GM23248 (cell line): Measurements from ENCODE around the gene GABRA6. TPM values are rescaled to one million over a fixed set of nuclear protein-coding genes. Genes with fewer than 3 reads are reported as not detected.

Experiments used
- DNase-seq: peaks from one replicate; pipeline ENCODE4 v3.0.0-alpha.2; 2015
- H2AFZ ChIP-seq: fragments of 200-600 bp; sonication (generic); 2 replicates; pipeline ENCODE4 v1.6.1; 2016; ENCODE audit warnings: antibody characterized with exemption
- H3F3A ChIP-seq: fragments of 200-600 bp; sonication (generic); 2 replicates; pipeline ENCODE4 v1.6.1; 2016; ENCODE audit warnings: mild to moderate bottlenecking, antibody characterized with exemption, mixed run types; ENCODE audit not compliant: insufficient read depth
- H3K27ac ChIP-seq: fragments of 200-600 bp; sonication (generic); 2 replicates; pipeline ENCODE4 v1.5.1; 2016; ENCODE audit warnings: mild to moderate bottlenecking
- H3K27me3 ChIP-seq: fragments of 200-600 bp; sonication (generic); replicated peaks from 2 replicates; pipeline ENCODE4 v1.6.1; 2016; ENCODE audit warnings: mild to moderate bottlenecking; ENCODE audit not compliant: insufficient read depth
- H3K36me3 ChIP-seq: fragments of 200-600 bp; sonication (generic); 2 replicates; pipeline ENCODE4 v1.6.1; 2016; ENCODE audit warnings: low read depth, mild to moderate bottlenecking
- H3K4me1 ChIP-seq: fragments of 200-600 bp; sonication (generic); 2 replicates; pipeline ENCODE4 v1.6.1; 2016; ENCODE audit warnings: mild to moderate bottlenecking; ENCODE audit not compliant: insufficient read depth
- H3K4me2 ChIP-seq: fragments of 200-600 bp; sonication (generic); one replicate; pipeline ENCODE4 v1.6.1; 2016; ENCODE audit warnings: mild to moderate bottlenecking; ENCODE audit not compliant: unreplicated experiment
- H3K4me3 ChIP-seq: fragments of 200-600 bp; sonication (generic); 2 replicates; pipeline ENCODE4 v1.5.1; 2016; ENCODE audit warnings: mild to moderate bottlenecking
- H3K79me2 ChIP-seq: fragments of 200-600 bp; sonication (generic); 2 replicates; pipeline ENCODE4 v1.6.1; 2016; ENCODE audit warnings: mild to moderate bottlenecking; ENCODE audit not compliant: insufficient read depth
- H3K9ac ChIP-seq: fragments of 200-600 bp; sonication (generic); 2 replicates; pipeline ENCODE4 v1.6.1; 2016; ENCODE audit warnings: mild to moderate bottlenecking
- H3K9me2 ChIP-seq: fragments of 200-600 bp; sonication (generic); 2 replicates; pipeline ENCODE4 v1.6.1; 2016; ENCODE audit warnings: mixed run types, mild to moderate bottlenecking, moderate library complexity; ENCODE audit not compliant: insufficient read depth
- H3K9me3 ChIP-seq: fragments of 200-600 bp; sonication (generic); one replicate; pipeline ENCODE4 v1.6.1; 2017; ENCODE audit warnings: low read depth
- H4K20me1 ChIP-seq: fragments of 200-600 bp; sonication (generic); 2 replicates; pipeline ENCODE4 v1.6.0; 2016; ENCODE audit not compliant: insufficient read depth
- EZH2 ChIP-seq: fragments of 200-600 bp; sonication (generic); IDR thresholded peaks from 2 replicates; pipeline ENCODE4 v1.6.1; 2018; ENCODE audit warnings: antibody characterized with exemption, mild to moderate bottlenecking; ENCODE audit not compliant: insufficient read depth, poor library complexity, severe bottlenecking
- EZH2phosphoT487 ChIP-seq: fragments of 200-600 bp; sonication (generic); IDR thresholded peaks from 2 replicates; pipeline ENCODE4 v1.6.1; 2018; ENCODE audit warnings: antibody characterized with exemption, moderate library complexity, mild to moderate bottlenecking, low read depth; ENCODE audit not compliant: insufficient read depth
- WGBS, 2 experiments: methylation state at CpG; one replicate each; pipeline ENCODE4 v1.1.6; 2015 to 2017; ENCODE audit warnings: low lambda C conversion rate in 2 of 2, low coverage in 1 of 2; ENCODE audit errors: missing lambda C conversion rate in 2 of 2; 5-methylcytosine and 5-hydroxymethylcytosine counted together
- in situ Hi-C: fragments of 300-500 bp; cut with MboI; formaldehyde crosslinking; loops from 2 replicates; pipeline ENCODE4 v1.15.0; 2020
- polyA plus RNA-seq: library from polyadenylated mRNA; unstranded; fragments of >200 nt; fragmentation: Nextera tagmentation; extraction: Ambion mirVana; gene quantifications from 2 replicates; pipeline ENCODE4 v1.2.1, GENCODE V29; 2016
- total RNA-seq: library from RNA; depleted of rRNA; stranded (reverse); fragments of >200 nt; shearing (Covaris generic); gene quantifications from 2 replicates; pipeline ENCODE4 v1.2.3, GENCODE V29; 2014

Gene GABRA6
- total and polyA plus RNA-seq, 2 experiments from 2014 or later: not detected

DNA sequence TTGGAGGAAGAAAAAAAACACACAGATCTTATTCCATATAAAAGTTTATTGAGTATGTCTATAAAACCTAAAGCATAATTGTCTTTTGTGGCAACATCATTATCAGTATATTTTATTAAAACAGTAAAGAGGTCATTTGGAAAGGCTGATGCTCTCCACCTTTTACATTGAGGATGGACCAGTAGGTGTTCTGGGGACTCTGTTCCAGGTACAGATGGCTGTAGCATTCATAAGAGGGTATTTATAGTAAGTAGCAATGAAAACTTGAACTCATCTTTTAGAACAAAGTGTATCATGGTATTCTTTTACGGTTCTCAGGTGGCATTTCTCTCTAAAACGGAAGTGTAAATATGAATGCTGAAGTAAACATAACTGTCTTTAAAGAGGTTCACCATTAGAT is 1.8 kb downstream of the GABRA6 start:
- H3K27ac ChIP-seq: no peak overlapping the region
- H3K4me3 ChIP-seq: no peak overlapping the region
- no peaks in the 10 kb centered on the region for H3K79me2 ChIP-seq
- H3K27me3 ChIP-seq: no peaks in the 10 kb centered on the region
- in situ Hi-C loops: no loop called here
- H3K4me2 ChIP-seq: no peak overlapping the region
- DNase-seq: no peak
- H2AFZ ChIP-seq: no peak overlapping the region
- H3K9ac ChIP-seq: no peak overlapping the region
- H3F3A ChIP-seq: no peaks in the 10 kb centered on the region
- 14 to 23% methylated on average over 2 of the region's 2 CpGs for WGBS, 2 experiments
- no peaks in the 10 kb centered on the region for H3K4me1 ChIP-seq
- H4K20me1 ChIP-seq: no peaks in the 10 kb centered on the region
- TF ChIP-seq EZH2phosphoT487 (no peak), EZH2 (no peak)
- no peaks in the 10 kb centered on the region for H3K36me3 ChIP-seq
- H3K9me2 ChIP-seq: no peaks in the 10 kb centered on the region
- peaks cover 3% of the 10 kb centered on the region for H3K9me3 ChIP-seq

DNA sequence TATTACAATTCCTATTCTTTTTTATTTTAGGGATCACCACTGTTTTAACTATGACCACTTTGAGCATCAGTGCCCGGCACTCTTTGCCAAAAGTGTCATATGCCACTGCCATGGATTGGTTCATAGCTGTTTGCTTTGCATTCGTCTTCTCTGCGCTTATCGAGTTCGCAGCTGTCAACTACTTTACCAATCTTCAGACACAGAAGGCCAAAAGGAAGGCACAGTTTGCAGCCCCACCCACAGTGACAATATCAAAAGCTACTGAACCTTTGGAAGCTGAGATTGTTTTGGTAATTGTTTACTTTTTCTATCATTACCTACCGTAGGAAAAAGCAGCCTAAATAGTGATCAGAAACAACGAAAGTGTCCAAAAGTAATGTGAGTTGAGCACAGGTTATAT is 6.4 kb downstream of the GABRA6 start:
- in situ Hi-C loops: no loop called here
- no peak for DNase-seq
- WGBS, 2 experiments: 20 to 28% methylated on average over 7 of the region's 7 CpGs

DNA sequence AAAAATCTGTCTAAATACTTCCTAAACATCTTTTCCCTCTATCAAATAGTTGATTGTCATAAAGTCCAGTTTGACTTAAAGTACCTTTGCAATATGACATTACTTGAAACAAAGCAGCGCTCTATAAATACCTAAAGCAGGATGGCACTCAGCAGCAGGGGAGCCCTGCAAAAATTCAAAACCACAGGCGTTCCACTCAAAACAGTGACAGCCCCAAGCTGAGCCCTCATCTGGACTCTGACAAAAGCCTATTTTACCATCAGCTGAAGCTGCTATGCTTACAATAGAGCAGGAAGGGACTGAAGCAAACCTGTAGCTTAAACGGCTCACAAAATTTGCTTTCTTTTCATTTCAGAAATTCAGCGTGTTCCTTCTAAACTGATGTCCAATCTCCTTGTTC is 11.5 kb downstream of the GABRA6 start:
- in situ Hi-C loops: no loop called here
- Histone ChIP-seq H3K36me3 (no peaks in the 10 kb centered on the region), H3K4me2 (no peak overlapping the region), H3K9me3 (no peaks in the 10 kb centered on the region), H3K4me3 (no peak overlapping the region), H3K27me3 (no peaks in the 10 kb centered on the region), H3K79me2 (no peaks in the 10 kb centered on the region), H4K20me1 (no peaks in the 10 kb centered on the region), H3K4me1 (no peaks in the 10 kb centered on the region), H3K9ac (no peak overlapping the region), H3K9me2 (no peaks in the 10 kb centered on the region), H3K27ac (no peak overlapping the region), H2AFZ (no peak overlapping the region), H3F3A (no peaks in the 10 kb centered on the region)
- DNase-seq: no peak
- 21 to 28% methylated on average over 4 of the region's 4 CpGs for WGBS, 2 experiments
- TF ChIP-seq EZH2phosphoT487: no peak
- TF ChIP-seq EZH2: no peak

More for the DNA sequence above, 6.4 kb downstream of the GABRA6 start:
- Histone ChIP-seq H3K27me3 (no peaks in the 10 kb centered on the region), H4K20me1 (no peaks in the 10 kb centered on the region), H3K79me2 (no peaks in the 10 kb centered on the region), H3K4me3 (no peak overlapping the region), H3K4me2 (no peak overlapping the region), H3K9ac (no peak overlapping the region), H3K9me3 (peaks cover 3% of the 10 kb centered on the region), H3K9me2 (no peaks in the 10 kb centered on the region), H3K4me1 (no peaks in the 10 kb centered on the region), H3K36me3 (no peaks in the 10 kb centered on the region), H3F3A (no peaks in the 10 kb centered on the region), H3K27ac (no peak overlapping the region), H2AFZ (no peak overlapping the region)
- TF ChIP-seq EZH2 (no peak), EZH2phosphoT487 (no peak)

DNA sequence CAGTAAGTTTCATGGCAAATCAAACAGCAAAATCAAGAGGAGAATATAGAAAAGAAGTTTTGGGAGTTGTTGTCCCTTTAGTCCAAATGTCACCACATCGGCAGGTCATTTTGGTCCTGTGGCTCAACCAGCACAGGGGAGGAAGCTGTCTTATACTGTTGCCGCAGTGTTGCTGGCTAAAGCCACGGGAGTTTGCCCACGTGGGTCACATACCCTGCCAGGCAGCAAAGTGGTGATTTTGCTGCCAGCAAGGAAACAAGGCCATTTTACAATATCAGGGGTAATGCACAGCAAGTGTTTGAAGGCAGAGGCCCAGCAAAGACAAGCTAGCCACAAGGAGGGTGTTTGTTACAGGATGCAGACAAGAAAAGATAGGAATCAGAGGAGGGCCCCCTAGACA is 14.5 kb downstream of the GABRA6 start:
- Histone ChIP-seq H3K27me3 (no peaks in the 10 kb centered on the region), H3K27ac (no peak overlapping the region), H3K4me1 (no peaks in the 10 kb centered on the region), H3K79me2 (no peaks in the 10 kb centered on the region), H3K9me3 (no peaks in the 10 kb centered on the region), H4K20me1 (no peaks in the 10 kb centered on the region), H2AFZ (no peak overlapping the region), H3F3A (no peaks in the 10 kb centered on the region), H3K9ac (no peak overlapping the region), H3K4me2 (no peak overlapping the region), H3K36me3 (no peaks in the 10 kb centered on the region), H3K4me3 (no peak overlapping the region), H3K9me2 (no peaks in the 10 kb centered on the region)
- no peak for DNase-seq
- 28 to 29% methylated on average over 4 of the region's 4 CpGs for WGBS, 2 experiments
- in situ Hi-C loops: no loop called here
- TF ChIP-seq EZH2phosphoT487: no peak
- TF ChIP-seq EZH2: no peak

DNA sequence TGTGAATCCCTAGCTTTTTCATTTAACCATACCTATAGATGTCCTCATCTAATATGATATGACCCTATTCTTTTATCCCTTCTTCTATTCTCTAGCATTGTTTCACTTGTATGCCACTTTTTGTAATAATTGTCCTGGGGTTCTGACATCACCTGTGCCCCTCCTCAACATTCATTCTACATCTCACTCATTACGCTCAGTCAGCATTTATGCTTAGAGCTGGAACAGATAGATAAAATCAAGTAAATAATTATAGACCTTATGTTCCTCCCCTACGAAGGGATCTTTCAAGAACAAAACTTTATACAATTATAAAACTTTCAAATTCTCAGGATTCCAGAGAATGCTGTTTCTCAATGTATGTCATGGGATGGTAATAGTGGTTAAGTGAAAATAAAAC is 18.0 kb downstream of the GABRA6 start:
- no peaks in the 10 kb centered on the region for H3K9me2 ChIP-seq
- no peaks in the 10 kb centered on the region for H3K27me3 ChIP-seq
- H3K36me3 ChIP-seq: no peaks in the 10 kb centered on the region
- H3K9ac ChIP-seq: no peak overlapping the region
- H3K79me2 ChIP-seq: no peaks in the 10 kb centered on the region
- H3K4me1 ChIP-seq: no peaks in the 10 kb centered on the region
- H3K27ac ChIP-seq: no peak overlapping the region
- H3F3A ChIP-seq: no peaks in the 10 kb centered on the region
- WGBS, 2 experiments: 11 to 24% methylated on average over 2 of the region's 2 CpGs
- no peaks in the 10 kb centered on the region for H4K20me1 ChIP-seq
- no peak for TF ChIP-seq EZH2phosphoT487
- TF ChIP-seq EZH2: no peak
- no peak overlapping the region for H2AFZ ChIP-seq
- H3K9me3 ChIP-seq: no peaks in the 10 kb centered on the region
- in situ Hi-C loops: no loop called here
- H3K4me2 ChIP-seq: no peak overlapping the region
- no peak overlapping the region for H3K4me3 ChIP-seq
- no peak for DNase-seq
